GM10266 (cell line): ENCODE measurements around the gene GYG1.

Source experiments
- DNase-seq: peaks from one replicate; pipeline ENCODE4 v3.0.0; 2012; ENCODE audit errors: extremely low spot score
- TF ChIP-seq, protein P1 (sequence below): IDR thresholded peaks from 2 replicates; pipeline ENCODE4 v1.5.1; 2012; ENCODE audit warnings: mild to moderate bottlenecking, low read depth; ENCODE audit not compliant: control insufficient read depth, insufficient read depth; ENCODE audit errors: missing control alignments

GYG1 gene

DNA sequence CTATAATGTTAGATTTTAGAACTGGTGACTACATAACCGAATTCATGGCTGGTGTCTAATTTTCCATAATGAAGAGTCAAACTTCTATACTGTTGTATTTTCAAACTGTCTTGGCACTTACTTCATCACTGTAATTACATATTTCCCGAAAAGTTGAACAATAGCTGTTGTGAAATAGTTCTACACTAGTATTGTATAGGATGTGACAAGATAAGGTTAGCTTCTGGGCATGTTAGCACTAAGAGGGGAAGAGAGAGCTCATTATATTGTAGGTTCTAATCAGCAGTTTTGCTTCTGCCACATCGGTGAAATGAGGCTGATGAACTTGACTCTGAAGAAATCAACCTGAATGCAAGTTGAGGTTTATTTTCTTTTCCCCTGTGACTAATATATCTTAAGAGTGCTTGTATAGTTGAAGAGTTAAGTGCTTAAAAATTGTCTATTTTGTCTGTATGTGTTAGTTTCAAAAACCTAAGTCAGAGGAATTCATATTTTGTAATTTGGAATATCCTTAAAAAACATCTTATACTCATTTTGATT is 8.9 kb downstream of the GYG1 start:
- TF ChIP-seq, protein P1, sequence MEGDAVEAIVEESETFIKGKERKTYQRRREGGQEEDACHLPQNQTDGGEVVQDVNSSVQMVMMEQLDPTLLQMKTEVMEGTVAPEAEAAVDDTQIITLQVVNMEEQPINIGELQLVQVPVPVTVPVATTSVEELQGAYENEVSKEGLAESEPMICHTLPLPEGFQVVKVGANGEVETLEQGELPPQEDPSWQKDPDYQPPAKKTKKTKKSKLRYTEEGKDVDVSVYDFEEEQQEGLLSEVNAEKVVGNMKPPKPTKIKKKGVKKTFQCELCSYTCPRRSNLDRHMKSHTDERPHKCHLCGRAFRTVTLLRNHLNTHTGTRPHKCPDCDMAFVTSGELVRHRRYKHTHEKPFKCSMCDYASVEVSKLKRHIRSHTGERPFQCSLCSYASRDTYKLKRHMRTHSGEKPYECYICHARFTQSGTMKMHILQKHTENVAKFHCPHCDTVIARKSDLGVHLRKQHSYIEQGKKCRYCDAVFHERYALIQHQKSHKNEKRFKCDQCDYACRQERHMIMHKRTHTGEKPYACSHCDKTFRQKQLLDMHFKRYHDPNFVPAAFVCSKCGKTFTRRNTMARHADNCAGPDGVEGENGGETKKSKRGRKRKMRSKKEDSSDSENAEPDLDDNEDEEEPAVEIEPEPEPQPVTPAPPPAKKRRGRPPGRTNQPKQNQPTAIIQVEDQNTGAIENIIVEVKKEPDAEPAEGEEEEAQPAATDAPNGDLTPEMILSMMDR = no peak
- DNase-seq = no peak

DNA sequence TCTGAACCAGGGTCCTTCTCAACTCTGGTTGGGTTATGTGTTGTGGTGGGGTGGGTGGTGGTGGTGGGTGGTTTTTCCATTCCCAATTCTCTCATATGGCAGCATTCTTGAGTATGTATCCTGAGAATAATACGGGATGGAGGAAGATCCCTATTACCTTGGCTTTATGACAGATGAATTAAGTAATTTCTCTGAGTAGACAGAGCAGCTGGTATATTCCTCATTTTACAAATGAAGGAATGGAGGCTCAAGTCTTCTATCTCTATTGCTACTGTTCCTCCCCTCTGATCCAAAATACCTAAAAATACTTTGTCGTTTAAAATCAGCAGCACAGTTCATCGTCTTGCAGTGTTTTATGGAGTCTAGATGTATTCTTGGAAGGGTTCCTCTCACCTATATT is 10.4 kb downstream of the GYG1 start:
- TF ChIP-seq, protein P1 = no peak
- DNase-seq = no peak

GRCh38 chr3:149003653-149004305 is 12.4 kb downstream of the GYG1 start:
- TF ChIP-seq, protein P1 = no peak
- no peak for DNase-seq

DNA sequence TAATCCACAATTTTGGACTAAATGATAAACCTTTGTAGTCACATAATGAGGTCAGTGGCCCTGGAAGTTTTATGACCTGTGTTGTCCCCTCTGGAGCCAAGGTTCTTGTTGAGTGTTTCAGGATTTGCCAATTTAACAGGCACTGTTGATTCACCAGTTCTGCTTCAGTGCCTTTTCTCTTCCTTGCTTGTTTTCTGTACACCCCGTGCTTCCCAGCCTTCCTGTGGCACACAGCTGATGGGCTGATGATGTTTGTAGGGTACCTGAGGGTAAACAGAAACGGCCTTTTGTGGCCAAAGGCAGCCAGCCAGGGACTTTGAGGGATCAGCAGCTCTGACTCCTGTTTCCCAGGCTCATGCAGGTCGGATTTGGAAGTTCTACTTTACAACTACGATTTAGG is 13.3 kb downstream of the GYG1 start:
- no peak for DNase-seq
- TF ChIP-seq, protein P1 = no peak

DNA sequence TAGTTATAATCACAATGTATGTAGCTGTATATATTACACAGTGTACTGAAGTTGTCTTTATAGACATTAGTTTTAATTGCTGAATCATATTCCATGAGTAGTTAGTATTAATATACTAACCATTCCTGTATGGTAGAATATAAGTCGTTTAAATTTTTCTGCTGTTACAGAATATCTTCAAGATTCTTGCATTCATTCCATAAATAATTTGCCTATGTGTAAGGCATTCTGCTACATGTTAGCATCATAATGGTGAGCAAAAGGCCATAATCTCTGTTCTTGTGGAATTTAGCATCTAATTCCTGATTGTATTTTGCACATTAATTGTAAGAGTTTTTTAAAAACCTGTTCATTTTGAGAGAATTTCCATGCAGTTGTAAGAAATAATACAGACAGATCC is 14.1 kb downstream of the GYG1 start:
- DNase-seq = no peak
- TF ChIP-seq, protein P1 = no peak

GRCh38 chr3:149007567-149008257 is 16.4 kb downstream of the GYG1 start:
- DNase-seq = no peak
- TF ChIP-seq, protein P1 = no peak

- TF ChIP-seq, protein P1 = no peak
- DNase-seq = no peak
Measured at GRCh38 chr3:149009732-149010131, 18.4 kb downstream of the GYG1 start.
